K562 (cell line): ENCODE measurements around the gene SBF1. TPM values are rescaled to one million over a fixed set of nuclear protein-coding genes. Genes with fewer than 3 reads are reported as not detected.

Source experiments
- C11orf30 ChIP-seq: fragments of 450-650 bp; IDR thresholded peaks from 2 replicates; pipeline ENCODE4 v1.6.1; 2016; ENCODE audit warnings: low read depth, mild to moderate bottlenecking
- CBX2 ChIP-seq: fragments of 200-600 bp; sonication (generic); IDR thresholded peaks from one replicate; pipeline ENCODE4 v1.6.1; 2012; ENCODE audit warnings: mild to moderate bottlenecking, low read length, inconsistent platforms; ENCODE audit not compliant: insufficient read depth, poor library complexity, severe bottlenecking
- EGR1 ChIP-seq: fragments of 450-650 bp; conservative IDR thresholded peaks from 2 replicates; pipeline ENCODE4 v1.6.1; 2017; ENCODE audit warnings: mild to moderate bottlenecking
- FOXO4 ChIP-seq: fragments of 450-650 bp; formaldehyde crosslinking; IDR thresholded peaks from 2 replicates; pipeline ENCODE4 v1.4.0; 2020; ENCODE audit warnings: mild to moderate bottlenecking, moderate library complexity
- HOXB6 ChIP-seq: fragments of 250-450 bp; sonication (Bioruptor Pico); IDR thresholded peaks from 2 replicates; pipeline ENCODE4 v1.5.1; 2022; ENCODE audit warnings: mild to moderate bottlenecking, borderline replicate concordance
- MED1 ChIP-seq: sonication (generic); formaldehyde crosslinking; IDR thresholded peaks from 2 replicates; pipeline ENCODE4 v1.8.1; 2023; ENCODE audit warnings: missing genetic modification reagents, borderline replicate concordance
- NCOA2 ChIP-seq, 2 experiments: fragments of 450-650 bp; IDR thresholded peaks; 2 replicates each; pipeline ENCODE4 v1.6.1; 2018; ENCODE audit warnings: mild to moderate bottlenecking in 2 of 2, moderate library complexity in 1 of 2; ENCODE audit not compliant: partially characterized antibody in 2 of 2
- NONO ChIP-seq, 2 experiments: fragments of 200-400 bp in 1 of 2; fragments of 450-650 bp in 1 of 2; formaldehyde crosslinking in 1 of 2; IDR thresholded peaks; 2 replicates each; pipeline ENCODE4 v1.6.1; 2017; ENCODE audit warnings: low read depth in 2 of 2, mild to moderate bottlenecking in 2 of 2, moderate library complexity in 2 of 2, low read length in 1 of 2
- PREB ChIP-seq: sonication (generic); formaldehyde crosslinking; IDR thresholded peaks from 2 replicates; pipeline ENCODE4 v1.8.1; 2023; ENCODE audit warnings: mild to moderate bottlenecking, missing genetic modification reagents
- SRF ChIP-seq, 2 experiments: fragments of 250-450, 450-650 bp in 1 of 2; sonication (Bioruptor Pico) in 1 of 2; sonication (generic) in 1 of 2; formaldehyde crosslinking; IDR thresholded peaks; 2 replicates each; pipeline versions ENCODE4 v1.5.0 to v1.5.1; 2020 to 2022; ENCODE audit warnings: mild to moderate bottlenecking in 1 of 2, missing genetic modification reagents in 1 of 2
- TCF15 ChIP-seq: fragments of 250-450 bp; sonication (Bioruptor Pico); IDR thresholded peaks from 2 replicates; pipeline ENCODE4 v1.8.0; 2022; ENCODE audit warnings: moderate library complexity, mild to moderate bottlenecking, inconsistent platforms
- TCF7 ChIP-seq: sonication (generic); IDR thresholded peaks from 2 replicates; pipeline ENCODE4 v1.6.1; 2016; ENCODE audit warnings: antibody characterized with exemption, borderline replicate concordance
- THAP7 ChIP-seq: fragments of 250-450 bp; sonication (Bioruptor Pico); IDR thresholded peaks from 2 replicates; pipeline ENCODE4 v1.5.0; 2021
- THRA ChIP-seq: fragments of 450-650 bp; IDR thresholded peaks from 2 replicates; pipeline ENCODE4 v1.6.1; 2017; ENCODE audit warnings: mild to moderate bottlenecking, moderate library complexity
- USF2 ChIP-seq: sonication (generic); formaldehyde crosslinking; IDR thresholded peaks from 2 replicates; pipeline ENCODE4 v1.5.0; 2020; ENCODE audit warnings: missing genetic modification reagents
- ZC3H8 ChIP-seq: fragments of 450-650 bp; IDR thresholded peaks from 2 replicates; pipeline ENCODE4 v1.6.1; 2017
- ZNF445 ChIP-seq: fragments of 250-450 bp; sonication (Bioruptor Pico); IDR thresholded peaks from 2 replicates; pipeline ENCODE4 v1.4.0; 2020; ENCODE audit warnings: low read depth, mild to moderate bottlenecking, moderate library complexity
- ZNF586 ChIP-seq: fragments of 450-650 bp; formaldehyde crosslinking; conservative IDR thresholded peaks from 2 replicates; pipeline ENCODE4 v1.4.0; 2020; ENCODE audit warnings: mild to moderate bottlenecking, moderate library complexity
- ZNF655 ChIP-seq: fragments of 250-450 bp; sonication (Bioruptor Pico); IDR thresholded peaks from 2 replicates; pipeline ENCODE4 v1.5.0; 2021
- ZNF717 ChIP-seq: fragments of 250-450 bp; sonication (Bioruptor Pico); IDR thresholded peaks from 2 replicates; pipeline ENCODE4 v1.5.0; 2021
- polyA plus RNA-seq, 8 experiments: library from polyadenylated mRNA; depleted of rRNA in 4 of 8; stranded (reverse) in 5 of 8; unstranded in 3 of 8; fragments of >200 nt; fragmentation: Nextera tagmentation in 2 of 8; fragmentation: Illumina TruSeq in 1 of 8; extraction: Ambion mirVana in 2 of 8; extraction: Trizol in 1 of 8; gene quantifications; 2 replicates each; pipeline versions ENCODE4 v1.2.1 to v1.2.3, GENCODE V29; 2011 to 2014; ENCODE audit warnings: inconsistent platforms in 1 of 8, missing spikeins in 1 of 8
- total RNA-seq, 7 experiments: library from RNA; depleted of rRNA in 6 of 7; stranded (reverse); fragments of >200 nt in 6 of 7; fragmentation: Illumina TruSeq in 2 of 7; extraction: Trizol in 2 of 7; gene quantifications; 2 replicates each; pipeline versions ENCODE4 v1.2.1 to v1.2.3, GENCODE V29; 2011 to 2021; ENCODE audit warnings: low replicate concordance in 1 of 7

The SBF1 gene
- total and polyA plus RNA-seq, 9 of the 15 experiments (the other 6 are each of a cell fraction or from before 2014, with no cell fraction given) = 0.44 to 50.4 (median 11.4) TPM

- TF ChIP-seq MED1 (CRISPR knock-in tag) = no peak
- TF ChIP-seq PREB (CRISPR knock-in tag) = no peak
- TF ChIP-seq THRA = no peak
- no peak for TF ChIP-seq ZNF717 (CRISPR knock-in tag)
- no peak for TF ChIP-seq SRF (CRISPR knock-in tag; IDR thresholded peaks at IDR 0.05)
- TF ChIP-seq ZNF655 (CRISPR knock-in tag) = no peak
- peak in 1 of 2 experiments; percentile 70; a peak in 1 of 4 replicates for TF ChIP-seq NONO (IDR thresholded peaks at IDR 0.05; ENCODE audit: low read depth in 2 of 2, low read length in 1 of 2)
- TF ChIP-seq ZC3H8 = no peak
- no peak for TF ChIP-seq ZNF586 (CRISPR knock-in tag)
- no peak for TF ChIP-seq THAP7 (CRISPR knock-in tag)
- no peak for TF ChIP-seq CBX2
- no peak for TF ChIP-seq TCF7
- TF ChIP-seq ZNF445 (CRISPR knock-in tag) = no peak
- no peak for TF ChIP-seq HOXB6 (CRISPR knock-in tag)
- TF ChIP-seq EGR1 = peak; percentile 91
- peak; percentile 99 for TF ChIP-seq C11orf30
- no peak for TF ChIP-seq USF2 (CRISPR knock-in tag)
- TF ChIP-seq TCF15 (CRISPR knock-in tag) = no peak
- no peak for TF ChIP-seq NCOA2 (IDR thresholded peaks at IDR 0.05; ENCODE audit: partially characterized antibody in 2 of 2)
- TF ChIP-seq FOXO4 (CRISPR knock-in tag) = no peak
Observed at GRCh38 chr22:50507991-50508884, 33.4 kb upstream of the SBF1 start, which contains the start of gene NCAPH2 (continued).
